A549 (cell line): ENCODE data around the gene FAM177B.

Experiments
- HEYL ChIP-seq: fragments of 250-450 bp; sonication (Bioruptor Pico); IDR thresholded peaks from 2 replicates; pipeline ENCODE4 v1.8.0; 2021; ENCODE audit warnings: mild to moderate bottlenecking, moderate library complexity
- KDM1A ChIP-seq: fragments of 200-600 bp; sonication (generic); IDR thresholded peaks from 2 replicates; pipeline ENCODE4 v1.6.1; 2016; ENCODE audit warnings: low read depth, mild to moderate bottlenecking
- NFE2L2 ChIP-seq: fragments of 150-350 bp; conservative IDR thresholded peaks from 2 replicates; pipeline ENCODE4 v1.6.1; 2014; ENCODE audit warnings: low read length
- POLR2AphosphoS2 ChIP-seq: conservative IDR thresholded peaks from 2 replicates; pipeline ENCODE4 v1.6.1; 2012; ENCODE audit warnings: low read length, improper control_type of control experiment, inconsistent platforms
- TF ChIP-seq, protein P1 (sequence below): fragments of >200 bp; sonication (Bioruptor Twin); formaldehyde crosslinking; IDR thresholded peaks from 3 replicates; pipeline ENCODE4 v1.5.1; 2016
- TF ChIP-seq, protein P2 (sequence below): fragments of 200-600 bp; sonication (generic); IDR thresholded peaks from 2 replicates; pipeline ENCODE4 v1.6.1; 2016; ENCODE audit warnings: antibody characterized with exemption, mild to moderate bottlenecking, moderate library complexity
- TF ChIP-seq, protein P3 (sequence below): IDR thresholded peaks from 2 replicates; pipeline ENCODE4 v1.6.1; 2012

DNA sequence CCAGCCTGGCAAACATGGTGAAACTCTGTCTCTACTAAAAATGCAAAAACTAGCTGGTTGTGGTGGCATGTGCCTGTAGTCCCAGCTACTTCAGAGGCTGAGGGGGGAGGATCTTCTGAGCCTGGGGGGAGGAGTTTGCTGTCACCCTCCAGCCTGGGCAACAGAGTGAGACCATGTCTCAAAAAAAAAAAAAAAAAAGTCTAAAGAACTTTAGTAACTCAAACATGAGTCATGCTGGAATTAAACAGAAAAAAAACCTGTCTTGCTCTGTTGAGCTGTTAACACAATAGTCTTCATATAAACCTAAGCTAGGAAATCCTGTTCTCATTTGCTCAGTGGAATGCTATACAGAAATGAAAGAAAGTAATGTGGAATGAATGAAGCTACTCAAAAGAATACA is 61.1 kb downstream of the FAM177B start:
- TF ChIP-seq, protein P1, sequence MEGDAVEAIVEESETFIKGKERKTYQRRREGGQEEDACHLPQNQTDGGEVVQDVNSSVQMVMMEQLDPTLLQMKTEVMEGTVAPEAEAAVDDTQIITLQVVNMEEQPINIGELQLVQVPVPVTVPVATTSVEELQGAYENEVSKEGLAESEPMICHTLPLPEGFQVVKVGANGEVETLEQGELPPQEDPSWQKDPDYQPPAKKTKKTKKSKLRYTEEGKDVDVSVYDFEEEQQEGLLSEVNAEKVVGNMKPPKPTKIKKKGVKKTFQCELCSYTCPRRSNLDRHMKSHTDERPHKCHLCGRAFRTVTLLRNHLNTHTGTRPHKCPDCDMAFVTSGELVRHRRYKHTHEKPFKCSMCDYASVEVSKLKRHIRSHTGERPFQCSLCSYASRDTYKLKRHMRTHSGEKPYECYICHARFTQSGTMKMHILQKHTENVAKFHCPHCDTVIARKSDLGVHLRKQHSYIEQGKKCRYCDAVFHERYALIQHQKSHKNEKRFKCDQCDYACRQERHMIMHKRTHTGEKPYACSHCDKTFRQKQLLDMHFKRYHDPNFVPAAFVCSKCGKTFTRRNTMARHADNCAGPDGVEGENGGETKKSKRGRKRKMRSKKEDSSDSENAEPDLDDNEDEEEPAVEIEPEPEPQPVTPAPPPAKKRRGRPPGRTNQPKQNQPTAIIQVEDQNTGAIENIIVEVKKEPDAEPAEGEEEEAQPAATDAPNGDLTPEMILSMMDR = no peak
- TF ChIP-seq, protein P2, sequence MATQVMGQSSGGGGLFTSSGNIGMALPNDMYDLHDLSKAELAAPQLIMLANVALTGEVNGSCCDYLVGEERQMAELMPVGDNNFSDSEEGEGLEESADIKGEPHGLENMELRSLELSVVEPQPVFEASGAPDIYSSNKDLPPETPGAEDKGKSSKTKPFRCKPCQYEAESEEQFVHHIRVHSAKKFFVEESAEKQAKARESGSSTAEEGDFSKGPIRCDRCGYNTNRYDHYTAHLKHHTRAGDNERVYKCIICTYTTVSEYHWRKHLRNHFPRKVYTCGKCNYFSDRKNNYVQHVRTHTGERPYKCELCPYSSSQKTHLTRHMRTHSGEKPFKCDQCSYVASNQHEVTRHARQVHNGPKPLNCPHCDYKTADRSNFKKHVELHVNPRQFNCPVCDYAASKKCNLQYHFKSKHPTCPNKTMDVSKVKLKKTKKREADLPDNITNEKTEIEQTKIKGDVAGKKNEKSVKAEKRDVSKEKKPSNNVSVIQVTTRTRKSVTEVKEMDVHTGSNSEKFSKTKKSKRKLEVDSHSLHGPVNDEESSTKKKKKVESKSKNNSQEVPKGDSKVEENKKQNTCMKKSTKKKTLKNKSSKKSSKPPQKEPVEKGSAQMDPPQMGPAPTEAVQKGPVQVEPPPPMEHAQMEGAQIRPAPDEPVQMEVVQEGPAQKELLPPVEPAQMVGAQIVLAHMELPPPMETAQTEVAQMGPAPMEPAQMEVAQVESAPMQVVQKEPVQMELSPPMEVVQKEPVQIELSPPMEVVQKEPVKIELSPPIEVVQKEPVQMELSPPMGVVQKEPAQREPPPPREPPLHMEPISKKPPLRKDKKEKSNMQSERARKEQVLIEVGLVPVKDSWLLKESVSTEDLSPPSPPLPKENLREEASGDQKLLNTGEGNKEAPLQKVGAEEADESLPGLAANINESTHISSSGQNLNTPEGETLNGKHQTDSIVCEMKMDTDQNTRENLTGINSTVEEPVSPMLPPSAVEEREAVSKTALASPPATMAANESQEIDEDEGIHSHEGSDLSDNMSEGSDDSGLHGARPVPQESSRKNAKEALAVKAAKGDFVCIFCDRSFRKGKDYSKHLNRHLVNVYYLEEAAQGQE = no peak
- TF ChIP-seq KDM1A (no peak), POLR2AphosphoS2 (no peak), NFE2L2 (no peak), HEYL (no peak)
- TF ChIP-seq, protein P3, sequence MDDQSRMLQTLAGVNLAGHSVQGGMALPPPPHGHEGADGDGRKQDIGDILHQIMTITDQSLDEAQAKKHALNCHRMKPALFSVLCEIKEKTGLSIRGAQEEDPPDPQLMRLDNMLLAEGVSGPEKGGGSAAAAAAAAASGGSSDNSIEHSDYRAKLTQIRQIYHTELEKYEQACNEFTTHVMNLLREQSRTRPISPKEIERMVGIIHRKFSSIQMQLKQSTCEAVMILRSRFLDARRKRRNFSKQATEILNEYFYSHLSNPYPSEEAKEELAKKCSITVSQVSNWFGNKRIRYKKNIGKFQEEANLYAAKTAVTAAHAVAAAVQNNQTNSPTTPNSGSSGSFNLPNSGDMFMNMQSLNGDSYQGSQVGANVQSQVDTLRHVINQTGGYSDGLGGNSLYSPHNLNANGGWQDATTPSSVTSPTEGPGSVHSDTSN = no peak
